MG63 (cell line): ENCODE data around the gene CLDN24. TPM values are rescaled to one million over a fixed set of nuclear protein-coding genes. Genes with fewer than 3 reads are reported as not detected.
A peak's percentile ranks its signal among the peaks of the same experiment; 100 is the strongest.

Experiments
- DNase-seq: peaks from one replicate; pipeline ENCODE4 v3.0.0-alpha.2; 2020
- H3K27me3 ChIP-seq: fragments of 250-450 bp; sonication (Bioruptor Pico); 2 replicates; pipeline ENCODE4 v1.5.1; 2020; ENCODE audit warnings: mild to moderate bottlenecking, moderate library complexity
- H3K36me3 ChIP-seq: fragments of 250-450 bp; sonication (Bioruptor Pico); 2 replicates; pipeline ENCODE4 v1.5.1; 2020; ENCODE audit warnings: mild to moderate bottlenecking, moderate library complexity
- H3K4me3 ChIP-seq: fragments of 250-450 bp; sonication (Bioruptor Pico); 2 replicates; pipeline ENCODE4 v1.5.1; 2020; ENCODE audit warnings: mild to moderate bottlenecking, moderate library complexity
- H3K9me3 ChIP-seq: fragments of 250-450 bp; sonication (Bioruptor Pico); 2 replicates; pipeline ENCODE4 v1.5.1; 2020; ENCODE audit warnings: mild to moderate bottlenecking, moderate library complexity
- total RNA-seq: library from RNA; depleted of rRNA; stranded (reverse); fragments of >200 nt; shearing (Covaris generic); gene quantifications from 2 replicates; pipeline ENCODE4 v1.2.3, GENCODE V29; 2014; ENCODE audit warnings: low replicate concordance

CLDN24 gene
- total RNA-seq, 1 experiment from 2014 or later: not detected

DNA sequence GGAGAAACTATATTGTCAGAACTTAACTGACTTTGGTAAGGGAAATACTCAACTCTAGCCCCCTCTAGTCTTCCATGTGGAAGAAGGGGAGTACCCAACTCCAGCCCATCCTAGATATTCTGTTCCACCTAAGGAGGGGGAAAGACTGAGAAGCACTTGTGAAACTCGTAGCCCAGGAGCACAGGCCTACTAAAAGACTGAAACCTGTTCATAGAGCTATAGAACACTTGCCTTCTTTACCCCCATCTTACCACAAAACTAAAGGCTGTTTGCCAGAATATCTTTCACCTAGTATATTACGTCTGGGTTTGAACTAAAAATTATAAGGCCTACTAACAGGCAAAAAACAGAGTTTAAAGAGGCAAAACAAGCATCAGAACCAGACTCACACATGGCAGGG lies 17.7 kb downstream of the CLDN24 start:
- no peaks in the 10 kb centered on the region for H3K9me3 ChIP-seq
- H3K4me3 ChIP-seq: no peak overlapping the region
- no peaks in the 10 kb centered on the region for H3K27me3 ChIP-seq
- no peak for DNase-seq
- H3K36me3 ChIP-seq: peaks cover 4% of the 10 kb centered on the region

DNA sequence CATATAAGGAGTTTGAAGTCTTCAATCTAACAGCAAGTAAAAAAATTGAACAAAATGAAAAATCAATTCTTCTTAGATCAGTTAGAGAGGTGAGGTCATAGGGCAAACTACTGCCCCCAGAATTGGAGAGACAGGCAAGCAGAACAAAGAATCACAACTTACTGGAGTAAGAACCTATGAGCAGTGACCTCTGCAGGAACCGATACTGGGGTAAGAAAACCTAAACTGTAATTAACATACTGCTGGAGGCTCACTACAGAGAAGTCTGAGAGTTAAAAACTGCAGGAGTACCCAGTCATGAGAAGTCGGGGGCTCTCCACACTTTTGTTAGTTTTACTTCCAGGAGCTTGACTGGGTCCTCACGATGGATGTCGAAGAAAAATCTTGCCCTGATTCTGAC lies 18.2 kb downstream of the CLDN24 start:
- H3K36me3 ChIP-seq: peaks cover 4% of the 10 kb centered on the region
- no peaks in the 10 kb centered on the region for H3K27me3 ChIP-seq
- H3K9me3 ChIP-seq: no peaks in the 10 kb centered on the region
- no peak for DNase-seq
- no peak overlapping the region for H3K4me3 ChIP-seq

DNA sequence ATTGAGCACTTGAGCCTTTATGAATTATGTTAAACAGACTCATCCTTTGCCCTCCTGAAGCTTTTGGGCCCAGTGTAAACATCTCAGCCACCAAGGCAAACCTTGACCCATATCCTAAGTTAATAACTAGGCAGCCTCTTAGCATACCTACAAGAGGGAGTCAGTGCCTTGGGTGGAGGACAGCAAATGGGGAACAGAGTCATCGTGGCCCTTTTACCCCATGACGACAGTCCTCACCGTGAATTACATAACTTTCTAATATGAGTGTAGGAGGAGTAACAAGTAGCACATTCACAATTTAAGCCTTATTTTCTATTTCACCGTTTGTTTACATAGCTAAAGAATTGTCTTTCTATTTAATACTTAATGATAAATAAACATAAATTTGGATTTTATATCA lies 18.9 kb downstream of the CLDN24 start:
- Histone ChIP-seq H3K36me3 (peaks cover 4% of the 10 kb centered on the region), H3K27me3 (no peaks in the 10 kb centered on the region), H3K9me3 (no peaks in the 10 kb centered on the region), H3K4me3 (no peak overlapping the region)
- DNase-seq: no peak

GRCh38 chr4:183300655-183301054 lies 21.6 kb downstream of the CLDN24 start:
- H3K9me3 ChIP-seq: no peaks in the 10 kb centered on the region
- DNase-seq: no peak
- H3K36me3 ChIP-seq: peaks cover 8% of the 10 kb centered on the region

GRCh38 chr4:183300070-183300469 lies 22.2 kb downstream of the CLDN24 start:
- H3K4me3 ChIP-seq: no peak overlapping the region
- no peaks in the 10 kb centered on the region for H3K27me3 ChIP-seq
- H3K36me3 ChIP-seq: peaks cover 8% of the 10 kb centered on the region
- H3K9me3 ChIP-seq: no peaks in the 10 kb centered on the region
- DNase-seq: no peak

More at GRCh38 chr4:183300655-183301054, 21.6 kb downstream of the CLDN24 start:
- H3K4me3 ChIP-seq: no peak overlapping the region
- H3K27me3 ChIP-seq: no peaks in the 10 kb centered on the region

DNA sequence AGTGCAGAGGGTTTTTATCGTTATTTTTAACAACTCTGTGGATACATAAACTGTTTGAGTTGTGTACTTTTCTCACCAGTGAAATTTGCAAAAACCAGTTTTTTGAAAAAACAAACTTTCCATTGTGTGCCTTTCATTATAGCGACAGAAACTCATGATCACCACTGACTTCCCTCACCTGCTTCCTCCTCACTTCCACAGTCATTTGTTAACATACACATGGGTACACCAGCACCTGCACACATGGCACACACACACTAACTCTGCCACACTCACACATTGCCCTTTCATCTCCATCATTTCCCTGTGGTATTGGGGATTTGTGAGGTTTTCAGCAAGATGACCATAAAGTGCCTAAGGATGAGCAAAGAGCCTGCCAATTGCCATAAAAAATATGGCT lies 22.8 kb downstream of the CLDN24 start:
- no peak for DNase-seq
- H3K9me3 ChIP-seq: no peaks in the 10 kb centered on the region
- peaks cover 8% of the 10 kb centered on the region for H3K36me3 ChIP-seq
- H3K27me3 ChIP-seq: no peaks in the 10 kb centered on the region
- no peak overlapping the region for H3K4me3 ChIP-seq

DNA sequence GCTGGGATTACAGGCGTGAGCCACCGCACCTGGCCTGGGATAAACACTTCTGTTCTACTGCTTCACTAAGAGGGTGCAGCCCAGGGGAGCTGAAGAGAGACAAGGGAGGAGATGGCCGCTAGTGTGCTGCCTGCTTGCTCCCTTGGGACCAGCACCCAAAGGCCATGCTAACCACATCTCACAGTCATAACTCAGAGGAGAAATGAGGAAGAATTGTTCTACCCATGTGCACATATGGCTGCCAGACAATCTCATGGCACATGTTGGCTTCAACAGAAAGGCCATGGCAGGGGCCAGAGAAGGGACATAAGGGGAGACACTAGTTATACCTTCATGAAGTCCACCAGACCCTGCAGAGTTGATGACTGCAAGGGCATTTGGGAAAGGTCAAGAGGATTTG lies 24.6 kb downstream of the CLDN24 start:
- Histone ChIP-seq H3K36me3 (peaks cover 8% of the 10 kb centered on the region), H3K4me3 (no peak overlapping the region), H3K9me3 (no peaks in the 10 kb centered on the region), H3K27me3 (no peaks in the 10 kb centered on the region)
- DNase-seq: no peak

- DNase-seq: no peak
- no peaks in the 10 kb centered on the region for H3K9me3 ChIP-seq
- no peak overlapping the region for H3K4me3 ChIP-seq
- H3K27me3 ChIP-seq: no peaks in the 10 kb centered on the region
- peaks cover 8% of the 10 kb centered on the region for H3K36me3 ChIP-seq
These were observed 26.5 kb downstream of the CLDN24 start for GRCh38 chr4:183295711-183296110.

- no peak for DNase-seq
- no peaks in the 10 kb centered on the region for H3K27me3 ChIP-seq
- no peak overlapping the region for H3K4me3 ChIP-seq
- H3K9me3 ChIP-seq: no peaks in the 10 kb centered on the region
- H3K36me3 ChIP-seq: peaks cover 18% of the 10 kb centered on the region
These were observed 31.2 kb downstream of the CLDN24 start for GRCh38 chr4:183291070-183291469.

DNA sequence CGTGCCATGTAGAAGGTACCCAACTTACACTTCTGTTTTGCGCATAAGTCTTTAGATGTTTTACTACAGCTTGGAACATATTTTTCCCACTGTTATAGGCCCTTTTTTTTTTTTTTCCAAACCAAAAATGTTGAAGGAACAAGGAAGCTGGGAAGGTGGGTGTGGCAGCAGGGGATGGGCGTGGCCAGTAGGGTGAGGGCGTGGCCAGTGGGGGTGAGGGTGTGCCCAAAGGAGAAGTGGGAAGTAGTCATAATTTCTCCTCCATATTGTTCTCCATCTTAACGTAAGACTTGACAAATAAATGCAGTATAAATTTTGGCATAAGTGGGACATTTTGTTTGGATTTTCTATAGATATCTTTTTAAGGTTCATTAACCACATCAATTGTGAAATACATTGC lies 32.5 kb downstream of the CLDN24 start:
- H3K27me3 ChIP-seq: no peaks in the 10 kb centered on the region
- H3K36me3 ChIP-seq: peaks cover 20% of the 10 kb centered on the region
- peak; percentile 9 for DNase-seq
- H3K4me3 ChIP-seq: no peak overlapping the region
- no peaks in the 10 kb centered on the region for H3K9me3 ChIP-seq

DNA sequence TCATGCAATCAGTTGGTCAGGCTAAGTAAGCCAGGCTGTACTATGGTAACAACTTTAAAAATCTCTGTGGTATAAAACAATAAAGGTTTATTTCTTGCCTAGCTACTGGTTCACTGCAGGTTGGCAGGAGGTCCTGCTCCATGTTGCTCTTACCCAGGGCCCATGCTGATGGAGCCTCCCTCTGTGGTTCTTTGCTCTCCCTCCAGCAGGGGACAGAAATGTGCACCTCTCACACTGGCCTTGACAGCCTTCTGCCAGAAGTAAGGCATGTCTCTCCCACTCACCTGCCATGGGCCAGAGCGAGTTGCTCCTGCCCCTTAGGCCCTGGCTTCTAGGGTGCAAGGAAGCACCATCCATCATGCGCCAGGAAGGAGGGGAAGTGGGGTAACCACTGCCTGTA lies 33.3 kb downstream of the CLDN24 start:
- peaks cover 16% of the 10 kb centered on the region for H3K36me3 ChIP-seq
- no peak for DNase-seq
- no peak overlapping the region for H3K4me3 ChIP-seq
- H3K27me3 ChIP-seq: no peaks in the 10 kb centered on the region
- H3K9me3 ChIP-seq: no peaks in the 10 kb centered on the region

- no peak for DNase-seq
- H3K4me3 ChIP-seq: no peak overlapping the region
- H3K36me3 ChIP-seq: peaks cover 17% of the 10 kb centered on the region
- no peaks in the 10 kb centered on the region for H3K27me3 ChIP-seq
- H3K9me3 ChIP-seq: no peaks in the 10 kb centered on the region
These were observed 34.5 kb downstream of the CLDN24 start for GRCh38 chr4:183287677-183288076.

- H3K27me3 ChIP-seq: no peaks in the 10 kb centered on the region
- H3K9me3 ChIP-seq: no peaks in the 10 kb centered on the region
- no peak for DNase-seq
- peaks cover 20% of the 10 kb centered on the region for H3K36me3 ChIP-seq
- no peak overlapping the region for H3K4me3 ChIP-seq
These were observed 34.9 kb downstream of the CLDN24 start for GRCh38 chr4:183287309-183287659.

- DNase-seq: no peak
- Histone ChIP-seq H3K36me3 (peaks cover 20% of the 10 kb centered on the region), H3K27me3 (no peaks in the 10 kb centered on the region), H3K4me3 (no peak overlapping the region), H3K9me3 (no peaks in the 10 kb centered on the region)
These were observed 35.5 kb downstream of the CLDN24 start for GRCh38 chr4:183286590-183287308.

GRCh38 chr4:183285886-183286285 lies 36.3 kb downstream of the CLDN24 start:
- H3K36me3 ChIP-seq: peaks cover 22% of the 10 kb centered on the region
- no peak for DNase-seq
- no peaks in the 10 kb centered on the region for H3K9me3 ChIP-seq
- no peak overlapping the region for H3K4me3 ChIP-seq
- no peaks in the 10 kb centered on the region for H3K27me3 ChIP-seq

- DNase-seq: peak; percentile 44
- H3K27me3 ChIP-seq: no peaks in the 10 kb centered on the region
- H3K4me3 ChIP-seq: no peak overlapping the region
- H3K36me3 ChIP-seq: peaks cover 23% of the 10 kb centered on the region
- no peaks in the 10 kb centered on the region for H3K9me3 ChIP-seq
These were observed 37.3 kb downstream of the CLDN24 start for GRCh38 chr4:183284965-183285364.

DNA sequence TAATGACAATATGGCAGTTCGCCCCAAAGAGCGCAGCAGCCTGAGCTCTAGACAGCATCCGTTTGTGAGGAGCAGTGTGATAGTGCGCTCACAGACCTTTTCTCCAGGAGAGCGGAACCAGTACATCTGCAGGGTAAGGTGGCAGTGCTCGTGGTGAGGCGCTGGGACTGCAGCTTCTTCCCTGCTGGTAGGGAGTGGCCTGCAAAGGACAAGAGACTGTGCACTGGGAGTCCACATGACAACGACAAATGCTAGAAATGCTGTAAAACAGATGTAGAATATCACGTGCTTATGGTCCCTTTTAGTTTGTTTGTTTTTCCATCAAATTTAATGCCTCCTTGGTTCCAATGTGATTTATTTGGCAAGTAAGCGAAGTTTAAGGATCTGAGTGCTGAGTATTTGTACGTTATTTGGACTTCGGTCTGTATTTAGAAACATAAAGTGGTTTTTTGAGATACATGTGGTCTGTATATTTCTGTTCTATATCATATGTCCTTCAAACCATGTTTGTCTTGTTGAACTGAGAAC lies 37.9 kb downstream of the CLDN24 start:
- no peak for DNase-seq
- H3K4me3 ChIP-seq: no peak overlapping the region
- no peaks in the 10 kb centered on the region for H3K27me3 ChIP-seq
- H3K9me3 ChIP-seq: no peaks in the 10 kb centered on the region
- peaks cover 21% of the 10 kb centered on the region for H3K36me3 ChIP-seq

DNA sequence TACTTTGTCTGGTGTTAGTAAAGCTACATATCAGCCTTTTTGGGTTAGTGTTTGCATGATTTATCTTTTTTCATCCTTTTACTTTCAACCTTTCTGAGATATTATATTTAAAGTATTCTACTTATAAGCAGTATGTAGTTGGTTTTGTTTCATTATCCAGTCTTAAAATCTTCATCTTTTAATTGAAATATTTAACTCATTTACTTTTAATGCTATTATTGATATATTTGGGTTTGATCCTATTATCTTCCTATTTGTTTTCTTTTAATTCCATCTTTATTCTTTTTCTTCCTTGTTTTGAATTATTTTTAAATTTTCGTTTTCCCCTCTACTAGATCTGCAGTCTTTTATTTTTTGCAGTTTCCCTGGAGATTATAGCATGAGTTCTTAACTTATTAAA lies 46.1 kb downstream of the CLDN24 start:
- H3K36me3 ChIP-seq: peaks cover 42% of the 10 kb centered on the region
- H3K27me3 ChIP-seq: no peaks in the 10 kb centered on the region
- H3K4me3 ChIP-seq: no peak overlapping the region
- peaks cover 17% of the 10 kb centered on the region; the same call in 1 of the 2 replicates for H3K9me3 ChIP-seq
- DNase-seq: no peak
